AG10803 (cell line): Measurements from ENCODE around the gene WSCD2.
A peak's percentile ranks its signal among the peaks of the same experiment; 100 is the strongest.

Experiments used
- DNase-seq: peaks from one replicate; pipeline ENCODE4 v3.0.0; 2010; ENCODE audit warnings: low read depth
- H3K4me3 ChIP-seq: 2 replicates; pipeline ENCODE4 v1.5.1; 2011; ENCODE audit warnings: mild to moderate bottlenecking, low read length, control low read depth
- TF ChIP-seq, protein P1 (sequence below): conservative IDR thresholded peaks from 2 replicates; pipeline ENCODE4 v1.5.1; 2011; ENCODE audit warnings: mild to moderate bottlenecking, low read length, control low read depth, inconsistent platforms

WSCD2 gene

DNA sequence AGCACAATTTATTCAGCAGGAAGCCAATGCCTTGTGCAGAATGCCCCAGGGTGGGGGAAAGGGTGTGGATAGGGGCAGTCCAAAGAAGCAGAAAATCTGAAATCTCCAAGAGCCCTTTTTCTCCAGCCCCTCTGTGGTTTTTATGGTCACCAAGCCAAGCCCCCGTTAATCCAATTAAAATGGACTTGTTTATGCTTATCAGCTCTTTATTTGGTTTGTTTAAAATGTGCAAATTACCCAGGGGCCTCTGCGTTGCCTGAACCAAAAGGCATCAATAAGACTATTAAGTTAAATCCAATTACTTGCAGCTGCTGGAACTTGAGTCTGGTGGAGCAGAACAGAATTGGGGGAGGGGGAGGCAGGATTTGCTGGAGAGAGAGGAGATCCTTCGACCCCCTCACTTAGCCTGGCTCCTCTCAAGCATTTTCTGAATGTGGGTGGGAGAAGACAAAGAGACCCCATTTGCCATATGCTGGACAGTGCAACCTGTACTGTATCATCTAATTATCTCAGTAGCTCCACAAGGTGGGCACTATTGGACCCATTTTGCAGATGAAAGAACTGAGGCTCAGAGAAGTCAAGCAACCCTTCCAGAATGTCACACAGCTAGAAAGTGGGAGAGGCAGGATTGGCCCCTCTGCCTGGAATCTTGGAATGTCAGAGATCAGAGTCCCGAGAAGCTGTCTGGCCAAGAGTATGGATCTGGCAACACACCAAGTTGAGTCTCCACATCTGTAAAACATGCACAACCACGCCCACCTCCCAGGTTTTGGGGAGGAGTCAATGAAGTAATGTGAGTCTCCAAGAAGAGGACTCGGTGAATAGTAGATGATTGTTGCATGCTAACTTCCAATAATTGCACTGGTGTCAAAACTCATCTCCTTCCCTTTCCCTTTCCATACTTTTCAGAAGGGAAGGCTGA lies 143.1 kb downstream of the WSCD2 start:
- no peak for DNase-seq
- TF ChIP-seq, protein P1, sequence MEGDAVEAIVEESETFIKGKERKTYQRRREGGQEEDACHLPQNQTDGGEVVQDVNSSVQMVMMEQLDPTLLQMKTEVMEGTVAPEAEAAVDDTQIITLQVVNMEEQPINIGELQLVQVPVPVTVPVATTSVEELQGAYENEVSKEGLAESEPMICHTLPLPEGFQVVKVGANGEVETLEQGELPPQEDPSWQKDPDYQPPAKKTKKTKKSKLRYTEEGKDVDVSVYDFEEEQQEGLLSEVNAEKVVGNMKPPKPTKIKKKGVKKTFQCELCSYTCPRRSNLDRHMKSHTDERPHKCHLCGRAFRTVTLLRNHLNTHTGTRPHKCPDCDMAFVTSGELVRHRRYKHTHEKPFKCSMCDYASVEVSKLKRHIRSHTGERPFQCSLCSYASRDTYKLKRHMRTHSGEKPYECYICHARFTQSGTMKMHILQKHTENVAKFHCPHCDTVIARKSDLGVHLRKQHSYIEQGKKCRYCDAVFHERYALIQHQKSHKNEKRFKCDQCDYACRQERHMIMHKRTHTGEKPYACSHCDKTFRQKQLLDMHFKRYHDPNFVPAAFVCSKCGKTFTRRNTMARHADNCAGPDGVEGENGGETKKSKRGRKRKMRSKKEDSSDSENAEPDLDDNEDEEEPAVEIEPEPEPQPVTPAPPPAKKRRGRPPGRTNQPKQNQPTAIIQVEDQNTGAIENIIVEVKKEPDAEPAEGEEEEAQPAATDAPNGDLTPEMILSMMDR: no peak
- H3K4me3 ChIP-seq: no peak overlapping the region

DNA sequence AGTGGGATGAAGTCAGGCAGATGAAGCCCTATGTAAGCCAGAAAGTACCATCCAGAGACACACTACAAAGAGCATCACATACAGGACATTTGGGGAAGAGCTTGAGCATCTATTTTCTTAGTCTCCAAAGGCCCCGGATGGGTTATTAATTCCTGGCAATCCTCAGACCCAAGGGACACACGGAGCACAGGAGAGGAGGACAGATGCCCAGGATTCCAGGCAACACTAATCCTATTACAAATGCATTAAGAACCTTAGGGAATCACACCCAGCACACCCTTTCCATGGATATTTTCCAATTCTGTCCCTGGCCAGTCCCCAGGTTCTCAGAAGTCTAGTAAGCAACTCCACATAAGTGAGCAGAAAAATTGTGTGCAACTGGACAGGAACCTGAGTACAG lies 144.1 kb downstream of the WSCD2 start:
- TF ChIP-seq, protein P1: no peak

DNA sequence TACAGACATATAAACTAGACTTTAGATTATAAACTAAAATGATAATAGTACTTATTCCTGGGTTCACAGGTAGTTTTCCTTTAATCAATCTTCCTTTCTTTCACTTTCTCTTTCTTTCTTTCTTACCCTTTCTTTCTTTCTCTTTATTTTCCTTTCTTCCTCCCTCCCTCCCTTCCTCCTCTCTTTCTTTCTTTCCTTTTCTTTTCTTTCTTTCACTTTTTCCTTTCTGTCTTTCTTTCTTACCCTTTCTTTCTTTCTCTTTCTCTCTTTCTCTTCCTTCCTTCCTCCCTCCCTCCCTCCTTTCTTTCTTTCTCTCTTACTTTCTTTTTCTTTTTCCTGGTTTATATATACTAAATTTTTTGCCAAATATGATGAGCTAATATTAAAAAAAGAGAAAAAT lies 148.5 kb downstream of the WSCD2 start:
- no peak overlapping the region for H3K4me3 ChIP-seq
- TF ChIP-seq, protein P1: no peak
- DNase-seq: no peak

More for the DNA sequence above, 144.1 kb downstream of the WSCD2 start:
- H3K4me3 ChIP-seq: no peak overlapping the region
- no peak for DNase-seq

DNA sequence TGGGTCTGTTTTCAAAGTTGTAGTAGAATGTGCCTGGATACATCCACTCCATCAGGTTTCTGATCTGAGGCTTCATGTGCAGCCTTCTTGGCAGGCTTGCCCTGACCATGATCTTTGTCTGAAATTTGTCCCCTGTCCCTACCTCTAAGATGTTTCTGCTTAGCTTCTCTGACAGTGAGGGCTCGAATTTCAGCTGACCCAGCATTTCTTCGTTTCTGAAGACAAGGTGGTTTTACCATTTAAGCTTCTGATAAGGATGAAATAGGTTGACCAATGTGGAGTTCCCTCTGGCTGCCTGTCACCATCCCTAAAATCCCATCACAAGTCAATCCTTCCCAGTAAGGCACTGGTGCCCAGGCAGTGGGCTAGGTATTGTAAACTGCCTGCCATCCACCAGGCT lies 153.1 kb downstream of the WSCD2 start:
- TF ChIP-seq, protein P1: no peak
- DNase-seq: no peak
- no peak overlapping the region for H3K4me3 ChIP-seq

DNA sequence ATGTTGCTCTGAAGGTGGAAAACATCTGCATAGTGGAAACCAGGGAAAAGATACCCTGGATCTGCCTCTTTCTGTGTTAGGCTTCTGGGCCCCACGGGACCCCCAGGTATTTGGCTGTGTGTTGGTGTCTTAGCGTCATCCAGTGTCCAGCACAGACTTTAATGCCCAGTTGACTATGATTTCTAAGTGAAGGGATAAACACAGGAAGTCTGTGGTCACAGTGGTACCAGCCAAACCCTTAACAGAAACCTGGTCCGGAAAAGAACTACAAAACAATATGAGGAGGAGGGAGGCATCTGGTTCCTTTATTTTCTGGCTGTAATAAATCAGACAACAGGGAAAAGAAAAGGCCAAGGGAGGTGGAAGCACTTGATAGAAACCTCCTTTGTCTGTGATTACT lies 153.6 kb downstream of the WSCD2 start:
- no peak overlapping the region for H3K4me3 ChIP-seq
- TF ChIP-seq, protein P1: no peak
- DNase-seq: peak; percentile 16

DNA sequence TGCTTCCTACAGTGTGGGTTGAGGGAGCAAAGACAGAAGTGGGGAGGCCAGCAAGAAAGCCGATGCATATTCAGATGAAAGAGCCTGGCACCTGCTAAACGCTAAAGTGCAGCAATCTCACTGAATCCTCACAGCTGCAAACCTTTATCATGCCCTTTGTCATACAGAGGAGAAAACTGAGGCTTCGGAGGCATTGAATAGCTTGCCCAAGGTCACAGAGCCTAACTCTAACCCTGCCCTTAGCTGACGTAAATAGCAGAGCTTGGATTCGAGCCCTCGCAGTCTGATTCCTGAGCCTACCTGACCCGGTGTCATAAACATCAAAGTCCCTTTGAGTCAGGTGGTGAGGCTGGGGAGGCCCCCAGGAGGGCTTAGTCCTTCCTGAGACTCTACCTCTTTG lies 155.1 kb downstream of the WSCD2 start:
- no peak for DNase-seq
- no peak overlapping the region for H3K4me3 ChIP-seq
- TF ChIP-seq, protein P1: no peak

DNA sequence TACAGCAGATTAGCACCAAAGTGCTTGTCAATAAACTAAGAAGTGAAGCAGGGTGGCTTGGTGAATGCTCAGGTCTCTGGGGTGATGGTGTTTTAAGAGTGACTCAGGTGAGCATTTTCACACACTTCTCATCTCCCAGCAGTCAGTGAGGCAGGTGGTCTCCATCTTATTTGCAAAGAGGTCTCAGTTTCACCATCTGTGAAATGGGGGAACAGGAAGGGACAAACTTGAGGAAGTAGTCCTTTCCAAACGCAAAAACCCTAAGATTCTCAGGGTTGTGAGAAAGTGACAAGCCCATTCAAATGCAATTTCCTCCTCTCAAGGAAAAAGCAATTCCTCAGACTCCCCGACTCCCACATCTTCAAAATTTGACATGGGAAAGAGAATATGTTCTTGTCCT lies 155.9 kb downstream of the WSCD2 start:
- TF ChIP-seq, protein P1: no peak
- no peak overlapping the region for H3K4me3 ChIP-seq
- DNase-seq: no peak
